GM12874 (cell line): ENCODE results near the gene RNF175.

Source experiments
- TF ChIP-seq, protein P1 (sequence below): IDR thresholded peaks from 2 replicates; pipeline ENCODE4 v1.5.1; 2011; ENCODE audit warnings: low read depth, mild to moderate bottlenecking, control low read depth, low read length, moderate library complexity; ENCODE audit not compliant: insufficient read depth

RNF175 gene

DNA sequence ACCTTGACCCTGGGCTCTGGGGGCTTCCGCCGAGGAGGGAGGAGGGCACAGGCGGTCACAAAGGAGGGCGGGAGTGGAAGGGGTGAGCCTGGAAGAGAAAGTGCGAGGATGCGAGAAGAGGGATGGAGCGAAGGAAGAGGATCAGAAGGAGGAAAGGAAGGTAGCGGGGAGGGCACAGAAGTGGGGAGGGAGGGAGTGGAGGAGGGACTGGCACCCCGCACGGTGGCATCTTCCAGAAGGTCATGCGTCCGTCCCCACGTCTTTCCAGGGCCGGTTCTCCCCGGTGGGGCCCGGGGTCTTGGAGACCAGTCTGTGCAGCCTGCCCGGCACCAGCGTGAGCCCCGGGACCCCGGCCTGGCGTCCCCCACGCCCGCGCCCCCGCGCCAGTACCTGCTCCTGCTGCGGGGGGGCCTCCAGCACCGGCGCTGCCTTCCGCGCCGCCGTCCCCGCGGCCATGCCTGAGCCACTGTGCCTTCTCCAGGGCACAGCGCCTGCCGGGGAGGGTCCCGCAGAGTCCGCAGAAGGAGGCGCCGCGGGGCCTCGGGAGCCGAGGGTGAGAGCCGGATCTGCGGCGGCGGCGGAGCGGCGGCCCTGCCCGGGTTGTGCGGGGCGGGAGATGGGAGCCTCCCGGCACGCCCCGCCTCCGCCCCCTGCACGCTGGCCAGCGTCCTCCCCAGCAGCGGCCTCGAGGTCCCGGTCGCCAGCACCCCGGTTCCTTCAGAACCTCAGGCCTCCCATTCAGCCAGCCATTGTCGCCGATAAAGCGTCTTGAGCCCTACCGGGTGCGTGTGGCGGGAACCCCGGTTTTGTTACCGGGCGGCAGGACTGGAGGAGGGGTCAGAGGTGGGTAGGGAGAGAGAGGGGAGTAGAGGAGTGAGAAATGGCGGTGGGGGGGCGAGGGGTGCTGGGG lies at the start of gene RNF175:
Gene RNF175, minus strand, starts transcription at position 618 of the 910 bp plus-strand sequence. Its CDS starts 162 bp downstream, at position 456.
- TF ChIP-seq, protein P1, sequence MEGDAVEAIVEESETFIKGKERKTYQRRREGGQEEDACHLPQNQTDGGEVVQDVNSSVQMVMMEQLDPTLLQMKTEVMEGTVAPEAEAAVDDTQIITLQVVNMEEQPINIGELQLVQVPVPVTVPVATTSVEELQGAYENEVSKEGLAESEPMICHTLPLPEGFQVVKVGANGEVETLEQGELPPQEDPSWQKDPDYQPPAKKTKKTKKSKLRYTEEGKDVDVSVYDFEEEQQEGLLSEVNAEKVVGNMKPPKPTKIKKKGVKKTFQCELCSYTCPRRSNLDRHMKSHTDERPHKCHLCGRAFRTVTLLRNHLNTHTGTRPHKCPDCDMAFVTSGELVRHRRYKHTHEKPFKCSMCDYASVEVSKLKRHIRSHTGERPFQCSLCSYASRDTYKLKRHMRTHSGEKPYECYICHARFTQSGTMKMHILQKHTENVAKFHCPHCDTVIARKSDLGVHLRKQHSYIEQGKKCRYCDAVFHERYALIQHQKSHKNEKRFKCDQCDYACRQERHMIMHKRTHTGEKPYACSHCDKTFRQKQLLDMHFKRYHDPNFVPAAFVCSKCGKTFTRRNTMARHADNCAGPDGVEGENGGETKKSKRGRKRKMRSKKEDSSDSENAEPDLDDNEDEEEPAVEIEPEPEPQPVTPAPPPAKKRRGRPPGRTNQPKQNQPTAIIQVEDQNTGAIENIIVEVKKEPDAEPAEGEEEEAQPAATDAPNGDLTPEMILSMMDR, result no peak

DNA sequence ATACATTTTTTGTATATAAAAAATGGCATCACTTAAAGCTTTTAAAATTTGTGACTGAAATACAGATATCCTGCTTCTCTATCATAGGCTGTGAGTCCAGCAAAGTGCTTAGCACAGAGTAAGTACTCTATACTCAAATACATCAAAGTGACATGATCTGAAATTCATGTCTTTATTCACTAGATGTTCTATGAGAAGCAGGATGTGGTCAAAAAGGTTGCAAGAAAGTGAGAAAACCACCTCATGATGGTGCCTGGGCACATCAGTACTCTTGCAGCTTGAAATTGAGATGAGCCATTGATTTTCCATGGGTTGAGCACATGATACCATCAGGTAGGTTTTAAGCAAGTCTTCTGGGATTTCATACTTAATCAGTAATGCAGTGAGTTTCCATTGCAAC lies 49.5 kb upstream of the RNF175 start:
- TF ChIP-seq, protein P1, result no peak

DNA sequence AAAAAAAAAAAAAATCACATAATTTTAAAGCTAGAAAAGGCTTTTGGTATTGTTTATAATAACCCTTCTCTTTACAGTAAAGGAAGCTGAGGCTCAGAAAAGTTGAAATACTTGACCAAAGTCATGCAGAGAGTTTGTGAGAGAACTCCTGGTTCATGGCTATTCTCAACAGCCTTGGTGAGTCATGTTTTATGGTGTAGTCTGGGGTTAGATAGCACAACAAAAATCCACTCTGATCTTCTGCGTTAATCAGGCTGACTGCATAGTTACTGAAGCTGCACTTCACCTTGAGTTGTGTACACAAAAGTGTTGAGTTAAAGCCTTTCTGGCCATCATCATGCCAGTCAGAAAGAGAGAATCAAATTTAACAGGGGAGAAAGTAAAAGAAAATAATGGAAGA lies 48.4 kb upstream of the RNF175 start:
- TF ChIP-seq, protein P1, result no peak

DNA sequence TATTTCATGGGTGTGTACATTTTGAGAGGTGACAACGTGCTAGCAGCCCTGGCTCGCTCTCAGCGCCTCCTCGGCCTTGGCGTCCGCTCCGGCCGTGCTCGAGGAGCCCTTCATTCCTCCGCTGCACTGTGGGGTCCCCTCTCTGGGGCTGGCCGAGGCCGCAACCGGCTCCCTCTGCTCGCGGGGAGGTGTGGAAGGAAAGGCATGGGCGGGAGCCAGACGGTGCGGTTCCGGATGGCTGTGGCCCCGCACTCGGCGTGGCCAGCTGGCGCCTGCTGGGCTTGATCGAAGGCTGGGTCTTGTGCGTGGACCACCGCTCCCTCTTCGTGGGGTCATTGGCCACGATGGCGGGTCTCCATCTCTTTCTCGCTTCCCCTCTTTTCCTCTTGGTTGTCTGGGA lies 46.2 kb upstream of the RNF175 start:
- TF ChIP-seq, protein P1, result no peak

DNA sequence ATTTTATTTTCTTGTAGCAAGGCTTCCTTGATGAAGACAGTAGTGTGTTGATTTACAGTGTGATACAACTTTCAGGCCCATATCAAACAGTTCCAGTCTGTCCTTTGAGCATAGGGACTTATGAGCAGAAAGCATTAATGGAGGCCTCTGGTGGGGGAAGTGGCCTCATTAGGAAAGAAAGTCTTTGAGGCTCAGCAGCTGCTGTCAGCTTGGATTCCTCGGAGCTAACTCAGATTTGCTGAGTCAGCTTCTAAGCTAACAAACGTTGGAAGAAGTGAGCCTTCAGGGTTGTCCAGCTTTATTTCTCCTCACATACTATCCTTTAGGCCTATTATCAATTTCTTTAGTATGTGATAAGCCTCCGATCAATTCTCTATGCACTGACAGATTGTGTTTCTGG lies 44.9 kb upstream of the RNF175 start:
- TF ChIP-seq, protein P1, result no peak

DNA sequence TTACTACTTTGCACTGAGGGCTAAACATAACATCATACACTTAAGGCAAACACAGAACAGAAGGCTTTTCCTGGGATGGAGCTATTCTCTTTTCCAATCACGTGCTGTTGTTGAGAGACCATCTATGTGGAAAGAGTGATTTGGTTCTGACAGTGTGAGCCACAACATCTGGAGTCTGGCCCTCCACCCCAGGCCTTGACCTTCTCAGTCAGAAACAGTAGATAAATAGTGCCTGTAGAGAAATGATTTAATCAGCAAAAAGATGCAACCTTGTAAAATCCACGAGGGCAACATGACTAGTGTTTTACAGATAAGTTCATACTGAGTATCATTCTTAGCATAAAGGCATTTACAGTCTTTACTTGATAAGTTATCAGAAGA lies 39.9 kb upstream of the RNF175 start:
- TF ChIP-seq, protein P1, result no peak

DNA sequence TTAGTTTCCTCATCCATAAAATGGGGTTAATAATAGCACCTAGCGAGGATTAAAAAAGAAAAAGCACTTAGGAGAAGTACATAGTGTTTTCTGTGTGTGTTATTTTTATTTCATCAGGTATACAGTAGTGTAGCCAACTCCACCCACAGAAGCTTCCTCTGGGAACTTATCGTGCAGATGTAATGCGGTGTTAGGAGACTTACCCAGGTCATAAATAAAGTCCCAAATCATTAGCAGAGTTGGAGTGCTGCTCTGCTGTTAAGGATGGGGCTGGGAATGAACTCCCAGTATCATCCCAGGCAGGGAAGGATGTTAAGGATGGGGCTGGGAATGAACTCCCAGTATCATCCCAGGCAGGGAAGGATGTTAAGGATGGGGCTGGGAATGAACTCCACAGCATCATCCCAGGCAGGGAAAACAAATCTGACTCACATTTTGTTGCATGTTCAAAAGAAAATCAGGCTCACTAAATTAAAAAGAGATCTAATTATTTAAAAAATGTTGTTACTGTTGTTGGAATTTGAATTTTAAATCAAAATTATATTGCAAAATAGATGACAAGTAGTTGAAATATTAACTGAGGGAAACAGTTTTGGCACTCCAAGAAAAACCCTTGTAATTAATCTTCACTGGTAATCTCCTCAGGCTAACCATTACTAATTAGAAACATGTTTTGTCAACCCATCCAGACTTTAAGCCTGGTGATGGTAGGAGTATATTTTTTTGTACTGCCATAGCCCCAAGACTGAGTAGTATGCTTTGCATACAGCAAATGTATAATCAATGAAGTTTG lies 39.3 kb upstream of the RNF175 start:
- TF ChIP-seq, protein P1, result no peak
